ENCODE results near the gene GEMIN7. TPM values are rescaled to one million over a fixed set of nuclear protein-coding genes. Genes with fewer than 3 reads are reported as not detected.

Gene GEMIN7
- total RNA-seq, 3 donors from 2014 or later: 14.4 to 22.6 (median 21.8) TPM

DNA sequence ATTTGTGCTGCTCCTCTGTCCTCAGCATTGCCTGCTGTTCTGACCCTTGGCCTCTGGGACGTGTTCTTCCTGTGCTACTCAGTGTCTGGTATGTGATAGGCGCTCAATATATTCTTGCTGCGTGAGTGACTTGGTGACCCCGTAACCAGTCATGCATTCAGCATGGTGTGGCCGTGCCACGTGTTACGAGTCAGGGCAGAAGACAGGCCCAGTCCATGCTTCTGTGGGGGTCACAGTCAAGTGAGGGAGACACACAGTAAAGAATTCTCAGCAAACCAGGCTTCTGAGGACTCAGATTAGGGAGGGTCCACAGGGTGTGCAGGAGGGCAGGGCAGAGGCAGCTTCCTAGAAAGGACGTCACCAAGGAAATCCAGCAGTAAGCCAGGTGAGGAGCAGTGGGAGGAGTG, 21.8 kb downstream of the GEMIN7 start:
- TF ChIP-seq, protein P1, sequence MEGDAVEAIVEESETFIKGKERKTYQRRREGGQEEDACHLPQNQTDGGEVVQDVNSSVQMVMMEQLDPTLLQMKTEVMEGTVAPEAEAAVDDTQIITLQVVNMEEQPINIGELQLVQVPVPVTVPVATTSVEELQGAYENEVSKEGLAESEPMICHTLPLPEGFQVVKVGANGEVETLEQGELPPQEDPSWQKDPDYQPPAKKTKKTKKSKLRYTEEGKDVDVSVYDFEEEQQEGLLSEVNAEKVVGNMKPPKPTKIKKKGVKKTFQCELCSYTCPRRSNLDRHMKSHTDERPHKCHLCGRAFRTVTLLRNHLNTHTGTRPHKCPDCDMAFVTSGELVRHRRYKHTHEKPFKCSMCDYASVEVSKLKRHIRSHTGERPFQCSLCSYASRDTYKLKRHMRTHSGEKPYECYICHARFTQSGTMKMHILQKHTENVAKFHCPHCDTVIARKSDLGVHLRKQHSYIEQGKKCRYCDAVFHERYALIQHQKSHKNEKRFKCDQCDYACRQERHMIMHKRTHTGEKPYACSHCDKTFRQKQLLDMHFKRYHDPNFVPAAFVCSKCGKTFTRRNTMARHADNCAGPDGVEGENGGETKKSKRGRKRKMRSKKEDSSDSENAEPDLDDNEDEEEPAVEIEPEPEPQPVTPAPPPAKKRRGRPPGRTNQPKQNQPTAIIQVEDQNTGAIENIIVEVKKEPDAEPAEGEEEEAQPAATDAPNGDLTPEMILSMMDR (IDR thresholded peaks at IDR 0.05): no peak
- DNase-seq (no peak), ATAC-seq (peak; percentile 43)
- Histone ChIP-seq H3K4me1 (ENCODE audit: low read depth) (peaks cover 26% of the 10 kb centered on the region), H3K36me3 (ENCODE audit: low read depth) (no peaks in the 10 kb centered on the region), H3K4me3 (no peak overlapping the region), H3K9me3 (no peaks in the 10 kb centered on the region)
- intact Hi-C loops (cut with DNase I, micrococcal nuclease): no loop called here

DNA sequence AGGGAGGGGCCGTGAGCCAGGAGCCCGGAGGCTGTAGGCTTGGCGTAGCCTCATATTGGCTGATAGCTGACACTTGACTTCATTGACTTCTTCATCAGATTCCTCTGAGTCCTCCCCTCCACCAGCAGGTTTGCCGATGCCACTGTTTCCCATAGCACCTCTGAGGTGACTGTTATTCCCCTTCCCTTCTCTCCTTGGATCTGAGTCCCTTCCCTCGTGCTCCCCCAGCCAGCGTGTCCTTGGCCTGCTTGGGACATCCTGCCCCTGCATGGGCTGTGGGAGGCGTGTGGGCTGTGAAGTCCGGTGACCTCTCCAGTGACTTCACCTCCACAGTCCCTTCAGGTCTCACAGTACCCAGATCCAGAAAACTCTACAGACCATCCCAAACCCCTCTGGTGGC, 22.7 kb downstream of the GEMIN7 start:
- Histone ChIP-seq H3K36me3 (ENCODE audit: low read depth) (no peaks in the 10 kb centered on the region), H3K9me3 (no peaks in the 10 kb centered on the region), H3K4me3 (no peak overlapping the region), H3K4me1 (ENCODE audit: low read depth) (peaks cover 26% of the 10 kb centered on the region)
- TF ChIP-seq, protein P1 (IDR thresholded peaks at IDR 0.05): no peak
- DNase-seq (no peak), ATAC-seq (no peak)
- intact Hi-C loops (cut with DNase I, micrococcal nuclease): no loop called here

GRCh38 chr19:45102481-45102880, 23.4 kb downstream of the GEMIN7 start:
- Histone ChIP-seq H3K9me3 (no peaks in the 10 kb centered on the region), H3K4me1 (ENCODE audit: low read depth) (peaks cover 26% of the 10 kb centered on the region), H3K36me3 (ENCODE audit: low read depth) (no peaks in the 10 kb centered on the region), H3K4me3 (no peak overlapping the region)
- no peak for ATAC-seq
- TF ChIP-seq, protein P1 (IDR thresholded peaks at IDR 0.05): no peak
- intact Hi-C loops (cut with DNase I, micrococcal nuclease): no loop called here
- no peak for DNase-seq

DNA sequence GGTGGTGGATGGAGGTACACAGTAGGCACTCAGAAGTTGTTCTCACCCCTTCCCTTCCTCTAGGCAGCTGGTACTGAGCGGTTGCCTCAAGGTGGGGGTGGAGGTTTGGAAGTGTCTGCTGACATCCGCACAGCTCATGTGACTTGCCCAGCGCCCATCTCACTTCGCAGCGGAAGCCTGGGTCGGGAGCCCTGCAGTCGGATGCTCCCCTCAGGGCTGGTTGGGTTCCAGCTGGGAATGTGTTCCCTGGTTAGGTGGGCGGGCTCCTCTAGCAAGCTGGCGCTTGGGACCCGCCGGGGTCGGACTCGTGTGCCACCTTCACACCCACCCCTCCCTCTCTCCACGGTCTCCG, 24.1 kb downstream of the GEMIN7 start:
- ATAC-seq (peak; percentile 31), DNase-seq (no peak)
- Histone ChIP-seq H3K4me1 (ENCODE audit: low read depth) (peaks cover 26% of the 10 kb centered on the region), H3K9me3 (no peaks in the 10 kb centered on the region), H3K36me3 (ENCODE audit: low read depth) (no peaks in the 10 kb centered on the region), H3K4me3 (no peak overlapping the region)
- TF ChIP-seq, protein P1 (IDR thresholded peaks at IDR 0.05): no peak
- intact Hi-C loops (cut with DNase I, micrococcal nuclease): no loop called here

DNA sequence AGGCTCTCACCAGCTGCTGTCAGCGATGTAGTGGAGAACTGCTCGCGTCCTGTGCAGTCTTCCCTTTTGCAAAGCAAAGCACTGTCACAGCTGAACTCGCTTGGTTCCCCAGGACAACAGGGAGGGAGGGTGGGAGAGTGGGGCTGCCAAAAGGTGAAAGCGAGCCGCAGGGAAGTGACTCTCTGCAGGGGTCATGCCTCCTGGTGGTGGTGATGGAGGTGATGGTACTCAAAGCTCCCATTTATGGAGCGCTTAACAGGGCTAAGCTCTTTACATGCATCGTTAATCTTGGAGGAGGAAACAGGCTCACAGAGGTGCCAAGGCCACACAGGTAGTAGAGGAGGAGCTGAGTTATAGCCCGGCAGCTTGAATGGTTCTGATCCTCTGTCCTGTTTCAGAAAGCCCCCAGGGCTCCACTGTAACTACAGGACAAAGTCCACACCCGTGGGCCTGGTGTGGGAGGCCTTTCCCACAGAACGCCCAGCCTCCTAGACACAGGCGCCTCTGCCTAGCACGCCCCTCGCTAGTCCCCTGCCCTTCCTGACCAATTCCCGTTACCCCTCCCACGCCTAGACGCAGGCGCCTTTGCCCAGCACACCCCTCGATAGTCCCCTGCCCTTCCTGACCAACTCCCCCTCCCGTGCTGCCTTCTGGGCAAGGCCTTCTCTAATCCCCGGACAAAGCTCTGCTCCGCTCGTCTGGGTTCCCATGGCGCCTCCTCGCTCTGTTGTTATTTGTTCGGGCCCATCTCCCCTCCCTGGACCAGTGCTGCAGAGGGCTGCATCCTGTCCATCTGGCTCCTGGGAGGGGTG, 24.7 kb downstream of the GEMIN7 start:
- Histone ChIP-seq H3K9me3 (no peaks in the 10 kb centered on the region), H3K4me3 (no peak overlapping the region), H3K36me3 (ENCODE audit: low read depth) (no peaks in the 10 kb centered on the region), H3K4me1 (ENCODE audit: low read depth) (peaks cover 26% of the 10 kb centered on the region)
- intact Hi-C loops (cut with DNase I, micrococcal nuclease): no loop called here
- TF ChIP-seq, protein P1 (IDR thresholded peaks at IDR 0.05): no peak
- ATAC-seq (peak; percentile 66), DNase-seq (no peak)
